IMR-90 (cell line): Measurements from ENCODE around the gene DOHH.
"Not testable (repeated sequence)": the region's sequence is repeated elsewhere in the genome, so short reads cannot be mapped to it uniquely, and the experiment has no call there.

Experiments used
- BHLHE40 ChIP-seq: fragments of 150-350 bp; IDR thresholded peaks from 2 replicates; pipeline ENCODE4 v1.6.1; 2016; ENCODE audit warnings: mild to moderate bottlenecking, low read depth, low read length
- CEBPB ChIP-seq: IDR thresholded peaks from 2 replicates; pipeline ENCODE4 v1.6.1; 2012; ENCODE audit warnings: low read depth, low read length, improper control_type of control experiment
- CTCF ChIP-seq: conservative IDR thresholded peaks from 2 replicates; pipeline ENCODE4 v1.5.1; 2012; ENCODE audit warnings: mild to moderate bottlenecking, low read depth, low read length, improper control_type of control experiment
- FOS ChIP-seq: fragments of 150-350 bp; IDR thresholded peaks from 2 replicates; pipeline ENCODE4 v1.6.1; 2016; ENCODE audit warnings: low read depth, low read length
- MAFK ChIP-seq: IDR thresholded peaks from 2 replicates; pipeline ENCODE4 v1.6.1; 2012; ENCODE audit warnings: low read depth, low read length, improper control_type of control experiment
- POLR2A ChIP-seq: IDR thresholded peaks from 2 replicates; pipeline ENCODE4 v1.6.1; 2012; ENCODE audit warnings: mild to moderate bottlenecking, low read depth, low read length
- RCOR1 ChIP-seq: IDR thresholded peaks from 2 replicates; pipeline ENCODE4 v1.6.1; 2012; ENCODE audit warnings: mild to moderate bottlenecking, low read length, improper control_type of control experiment; ENCODE audit not compliant: insufficient replicate concordance
- RFX5 ChIP-seq: IDR thresholded peaks from 2 replicates; pipeline ENCODE4 v1.8.0; 2012; ENCODE audit warnings: low read depth, mild to moderate bottlenecking, low read length, moderate library complexity
- SMC3 ChIP-seq: fragments of 150-350 bp; IDR thresholded peaks from 2 replicates; pipeline ENCODE4 v1.6.1; 2016; ENCODE audit warnings: low read depth, mild to moderate bottlenecking, antibody characterized with exemption, low read length, moderate library complexity

GRCh38 chr19:3529299-3529698 is 28.8 kb upstream of the DOHH start:
- not testable (repeated sequence) for TF ChIP-seq POLR2A, MAFK, CTCF, RFX5, RCOR1, CEBPB, BHLHE40, SMC3, FOS
